HT1080 (cell line): ENCODE data around the gene TUBGCP2. TPM values are rescaled to one million over a fixed set of nuclear protein-coding genes. Genes with fewer than 3 reads are reported as not detected.
"Not testable (repeated sequence)": the region's sequence is repeated elsewhere in the genome, so short reads cannot be mapped to it uniquely, and the experiment has no call there.

Experiments
- DNase-seq: peaks from one replicate; pipeline ENCODE4 v3.0.0-alpha.2; 2015; ENCODE audit warnings: low read depth
- total RNA-seq: library from RNA; depleted of rRNA; stranded (reverse); fragments of >200 nt; shearing (Covaris generic); gene quantifications from 2 replicates; pipeline ENCODE4 v1.2.3, GENCODE V29; 2014

Gene TUBGCP2
- total RNA-seq, 1 experiment from 2014 or later: 119 TPM

- no peak for DNase-seq
Measured at GRCh38 chr10:133270204-133270603, 38.5 kb downstream of the TUBGCP2 start.

GRCh38 chr10:133269367-133269766 lies 39.3 kb downstream of the TUBGCP2 start:
- no peak for DNase-seq

GRCh38 chr10:133268532-133268931 lies 40.1 kb downstream of the TUBGCP2 start:
- DNase-seq: no peak

GRCh38 chr10:133267829-133268228 lies 40.8 kb downstream of the TUBGCP2 start:
- no peak for DNase-seq

GRCh38 chr10:133267293-133267692 lies 41.4 kb downstream of the TUBGCP2 start:
- no peak for DNase-seq

GRCh38 chr10:133266056-133266795 lies 42.4 kb downstream of the TUBGCP2 start:
- DNase-seq: no peak

GRCh38 chr10:133265052-133265451 lies 43.6 kb downstream of the TUBGCP2 start:
- not testable (repeated sequence) for DNase-seq

- DNase-seq: no peak
Measured at GRCh38 chr10:133264461-133264860, 44.2 kb downstream of the TUBGCP2 start.

GRCh38 chr10:133263674-133264073 lies 45.0 kb downstream of the TUBGCP2 start:
- DNase-seq: no peak

- DNase-seq: no peak
Measured at GRCh38 chr10:133262696-133263095, 46.0 kb downstream of the TUBGCP2 start.

- DNase-seq: no peak
Measured at GRCh38 chr10:133261726-133262325, 46.8 kb downstream of the TUBGCP2 start.

- peak; percentile 32 for DNase-seq
Measured at GRCh38 chr10:133260895-133261725, 47.6 kb downstream of the TUBGCP2 start.

GRCh38 chr10:133259602-133259989 lies 49.1 kb downstream of the TUBGCP2 start:
- DNase-seq: no peak

GRCh38 chr10:133258818-133259601 lies 49.7 kb downstream of the TUBGCP2 start:
- peak; percentile 100 for DNase-seq

GRCh38 chr10:133258066-133258817 lies 50.4 kb downstream of the TUBGCP2 start:
- peak; percentile 26 for DNase-seq

- no peak for DNase-seq
Measured at GRCh38 chr10:133257489-133258065, 51.1 kb downstream of the TUBGCP2 start.

GRCh38 chr10:133255323-133255722 lies 53.3 kb downstream of the TUBGCP2 start:
- no peak for DNase-seq

GRCh38 chr10:133254421-133255120 lies 54.1 kb downstream of the TUBGCP2 start:
- DNase-seq: no peak

GRCh38 chr10:133253361-133253955 lies 55.2 kb downstream of the TUBGCP2 start:
- DNase-seq: no peak
